Heart right ventricle (tissue), 16 donors: Measurements from ENCODE around the gene MPZ. TPM values are rescaled to one million over a fixed set of nuclear protein-coding genes. Genes with fewer than 3 reads are reported as not detected.

ENCODE experiments used
- ATAC-seq, 8 donors: fragments of 200-7000 bp; cut with Tn5 transposase; one replicate each; pipeline ENCODE4 v1.9.1; 2020; ENCODE audit warnings: mild to moderate bottlenecking in 8 of 8, moderate library complexity in 8 of 8, moderate number of reproducible peaks in 1 of 8
- DNase-seq, 2 donors: peaks; one replicate each; pipeline ENCODE4 v3.0.0-alpha.2; 2020
- H3K27ac ChIP-seq, 10 donors: fragments of 200-600 bp; sonication (generic) in 2 of 10; one replicate each; pipeline versions ENCODE4 v1.5.0 to v1.8.0; 2020 to 2022; ENCODE audit warnings: mild to moderate bottlenecking in 3 of 10
- H3K27me3 ChIP-seq, 7 donors: fragments of 200-600 bp; one replicate each; pipeline ENCODE4 v1.8.0; 2021 to 2022; ENCODE audit warnings: mild to moderate bottlenecking in 2 of 7
- H3K36me3 ChIP-seq, 9 donors: fragments of 200-600 bp; sonication (generic) in 1 of 9; one replicate each; pipeline versions ENCODE4 v1.5.0 to v1.8.0; 2020 to 2022; ENCODE audit warnings: mild to moderate bottlenecking in 2 of 9
- H3K4me1 ChIP-seq, 9 donors: fragments of 200-600 bp; sonication (generic) in 1 of 9; one replicate each; pipeline versions ENCODE4 v1.5.0 to v1.8.0; 2020 to 2022; ENCODE audit warnings: mild to moderate bottlenecking in 4 of 9
- H3K4me3 ChIP-seq, 10 donors: fragments of 200-600 bp; sonication (generic) in 2 of 10; one replicate each; pipeline versions ENCODE4 v1.5.0 to v1.8.0; 2020 to 2022; ENCODE audit warnings: mild to moderate bottlenecking in 7 of 10, moderate library complexity in 2 of 10
- H3K9me3 ChIP-seq, 11 donors: fragments of 200-600 bp in 10 of 11; sonication (generic) in 2 of 11; one replicate each; pipeline versions ENCODE4 v1.5.0 to v1.8.0; 2013 to 2022; ENCODE audit warnings: mild to moderate bottlenecking in 2 of 11, control low read depth in 1 of 11, moderate library complexity in 1 of 11
- CTCF ChIP-seq, 9 donors: fragments of 200-600 bp; sonication (generic) in 2 of 9; IDR thresholded peaks; one replicate each; pipeline versions ENCODE4 v1.5.0 to v1.8.0; 2021 to 2022; ENCODE audit warnings: antibody characterized with exemption in 9 of 9, mild to moderate bottlenecking in 5 of 9, moderate library complexity in 1 of 9
- WGBS, 2 donors: extraction: QIAGEN DNeasy Blood & Tissue Kit; methylation state at CpG; one replicate each; pipeline ENCODE4 v1.1.7; 2013; ENCODE audit warnings: inconsistent platforms in 1 of 2; 5-methylcytosine and 5-hydroxymethylcytosine counted together
- intact Hi-C, 10 donors: fragments of 100-400 bp; cut with DNase I; formaldehyde crosslinking; loops; one replicate each; pipeline versions ENCODE4 v1.11.1 to v1.14.2; 2022
- polyA plus RNA-seq, 2 donors: library from polyadenylated mRNA; stranded (reverse); fragments of 200-250 nt; gene quantifications; one replicate each; pipeline ENCODE4 v1.2.3, GENCODE V29; 2013
- total RNA-seq, 10 donors: library from RNA; stranded (reverse); fragmentation: NEBNext Ultra II Directional in 3 of 10; extraction: Animal tissue kit (Norgen Biotek cat#: 25700) in 3 of 10; gene quantifications; one replicate each; pipeline versions ENCODE4 v1.2.1 to v1.2.4, GENCODE V29; 2021 to 2023
- donor health status: Arrhythmogenic right ventricular cardiomyopathy.
- donor health status: ischemic (EF 13 %, LVEDD 7.1; RV severe dilation, severe dysfunction).
- donor health status: healthy with polysubstance abuse.
- donor health status: DM: no; HTN: yes; CAD: no.
- donor health status: DM: no; HTN: no; CAD: no.
- donor health status: ischemic (EF 25% LVEDD 6.9; RV normal size, moderate dysfunction).
- donor health status: ischemic (EF 25% LVEDD 5.7; RV mildly dilated, moderate dysfunction).
- donor health status: healthy.
- donor health status: DM: yes; HTN: yes; CAD: no.
- donor health status: Ischemic cardiomyopathy.
- donor health status: ischemic (EF 35%, LVEDD 5.7; RV mildly dilated, moderate dysfunction).
- donor health status: nonischemic (EF 11% LVEDD 7.7; RV severe dilation, severe dysfunction).
- donor health status: DM: yes; HTN: yes; CAD: no.
- donor health status: PGD.
- donor health status: ischemic (EF 29% LVEDD 5.4; RV normal size, mild dysfunction).
- donor health status: nonischemic (EF 23%, LVEDD 6.1; RV moderate dilation, normal function).

MPZ gene
- total and polyA plus RNA-seq, 12 donors, result 1.0 to 5.6 (median 1.6) TPM

GRCh38 chr1:161307892-161308638 is 1.7 kb downstream of the MPZ start:
- H3K36me3 ChIP-seq, result peaks cover 0 to 11% (median 0%) of the 10 kb centered on the region in 9 donors
- ATAC-seq (no peak), DNase-seq (no peak)
- TF ChIP-seq CTCF (IDR thresholded peaks at IDR 0.05), result no peak
- H3K4me3 ChIP-seq, result no peak overlapping the region
- H3K27me3 ChIP-seq, result peaks cover 0 to 3% (median 0%) of the 10 kb centered on the region in 7 donors
- H3K27ac ChIP-seq, result peak overlapping the region in 2 of 10 donors; percentile 79 to 93
- WGBS, 2 donors, result 47 to 64% methylated on average over 2 of the region's 2 CpGs
- H3K9me3 ChIP-seq, result no peaks in the 10 kb centered on the region
- H3K4me1 ChIP-seq, result peaks cover 0 to 48% (median 13%) of the 10 kb centered on the region in 9 donors
- intact Hi-C loops, result loop anchor here in 1 of 10 donors (5.0 kb wide), 1 partner anchor 59 kb away; the partner anchor contains the start of gene CFAP126

GRCh38 chr1:161307230-161307768 is 2.5 kb downstream of the MPZ start:
- H3K4me1 ChIP-seq, result peaks cover 0 to 52% (median 13%) of the 10 kb centered on the region in 9 donors
- ATAC-seq (peak in 7 of 8 donors; percentile 18 to 70 (median 29)), DNase-seq (peak; percentile 18 to 60)
- no peaks in the 10 kb centered on the region for H3K9me3 ChIP-seq
- no peak for TF ChIP-seq CTCF (IDR thresholded peaks at IDR 0.05)
- H3K36me3 ChIP-seq, result peaks cover 0 to 14% (median 0%) of the 10 kb centered on the region in 9 donors
- H3K27ac ChIP-seq, result peak overlapping the region in 8 of 10 donors; percentile 9 to 93 (median 62)
- peak overlapping the region in 2 of 10 donors; percentile 15 to 72 for H3K4me3 ChIP-seq
- peaks cover 0 to 3% (median 0%) of the 10 kb centered on the region in 7 donors for H3K27me3 ChIP-seq
- intact Hi-C loops, result loop anchor here in 1 of 10 donors (5.0 kb wide), 1 partner anchor 60 kb away; the partner anchor contains the start of gene CFAP126
- WGBS, 2 donors, result 84 to 86% methylated on average over 7 of the region's 7 CpGs

- Histone ChIP-seq H3K36me3 (peaks cover 0 to 14% (median 0%) of the 10 kb centered on the region in 9 donors), H3K4me1 (peaks cover 0 to 52% (median 13%) of the 10 kb centered on the region in 9 donors), H3K4me3 (peak overlapping the region; percentile 51 to 75 (median 62)), H3K9me3 (no peaks in the 10 kb centered on the region), H3K27me3 (peaks cover 0 to 3% (median 0%) of the 10 kb centered on the region in 7 donors), H3K27ac (peak overlapping the region in 8 of 10 donors; percentile 28 to 93 (median 62))
- ATAC-seq (peak; percentile 85 to 94 (median 91)), DNase-seq (peak; percentile 75 to 77)
- peak in 5 of 9 donors; percentile 10 to 39 (median 31) for TF ChIP-seq CTCF (IDR thresholded peaks at IDR 0.05)
- intact Hi-C loops, result loop anchor here in 1 of 10 donors (5.0 kb wide), 1 partner anchor 61 kb away; the partner anchor contains the start of gene CFAP126
- WGBS, 2 donors, result 4 to 5% methylated on average over 31 of the region's 31 CpGs
Observed at GRCh38 chr1:161305867-161306519, 3.8 kb downstream of the MPZ start.
